HUES48 (cell line): ENCODE results near the gene MARK1.
"Not testable (repeated sequence)": the region's sequence is repeated elsewhere in the genome, so short reads cannot be mapped to it uniquely, and the experiment has no call there.

Experiments
- H3K27ac ChIP-seq: one replicate; pipeline ENCODE4 v1.7.0; 2013; ENCODE audit warnings: low read depth, low read length, inconsistent platforms
- H3K27me3 ChIP-seq: 2 replicates; pipeline ENCODE4 v1.6.1; 2013; ENCODE audit warnings: mild to moderate bottlenecking, low read length; ENCODE audit not compliant: control insufficient read depth, insufficient read depth
- H3K36me3 ChIP-seq: 2 replicates; pipeline ENCODE4 v1.6.1; 2013; ENCODE audit warnings: low read length; ENCODE audit not compliant: control insufficient read depth, insufficient read depth
- H3K4me1 ChIP-seq: 2 replicates; pipeline ENCODE4 v1.6.1; 2013; ENCODE audit warnings: mild to moderate bottlenecking, low read length; ENCODE audit not compliant: control insufficient read depth, insufficient read depth
- H3K4me3 ChIP-seq: 2 replicates; pipeline ENCODE4 v1.5.1; 2013; ENCODE audit warnings: mild to moderate bottlenecking, low read depth, low read length
- H3K9ac ChIP-seq: 2 replicates; pipeline ENCODE4 v1.6.1; 2013; ENCODE audit warnings: mild to moderate bottlenecking, low read depth, low read length, moderate library complexity
- H3K9me3 ChIP-seq: 2 replicates; pipeline ENCODE4 v1.6.1; 2013; ENCODE audit warnings: low read length; ENCODE audit not compliant: control insufficient read depth, insufficient read depth

Gene MARK1

GRCh38 chr1:220673921-220674320, 146.0 kb downstream of the MARK1 start:
- no peaks in the 10 kb centered on the region for H3K9me3 ChIP-seq
- no peaks in the 10 kb centered on the region for H3K36me3 ChIP-seq
- no peaks in the 10 kb centered on the region for H3K27me3 ChIP-seq
- no peak overlapping the region for H3K27ac ChIP-seq
- H3K4me1 ChIP-seq, result no peaks in the 10 kb centered on the region
- no peak overlapping the region for H3K9ac ChIP-seq
- no peak overlapping the region for H3K4me3 ChIP-seq

GRCh38 chr1:220677251-220677650, 149.3 kb downstream of the MARK1 start:
- H3K27me3 ChIP-seq, result no peaks in the 10 kb centered on the region
- H3K9me3 ChIP-seq, result no peaks in the 10 kb centered on the region
- H3K36me3 ChIP-seq, result no peaks in the 10 kb centered on the region
- no peak overlapping the region for H3K27ac ChIP-seq
- H3K4me1 ChIP-seq, result no peaks in the 10 kb centered on the region
- no peak overlapping the region for H3K4me3 ChIP-seq
- no peak overlapping the region for H3K9ac ChIP-seq

- Histone ChIP-seq H3K9me3 (no peaks in the 10 kb centered on the region), H3K27ac (no peak overlapping the region), H3K27me3 (no peaks in the 10 kb centered on the region), H3K36me3 (no peaks in the 10 kb centered on the region), H3K9ac (no peak overlapping the region), H3K4me1 (no peaks in the 10 kb centered on the region), H3K4me3 (no peak overlapping the region)
Measured at GRCh38 chr1:220680085-220680687, 152.2 kb downstream of the MARK1 start.

- H3K27ac ChIP-seq, result no peak overlapping the region
- no peaks in the 10 kb centered on the region for H3K27me3 ChIP-seq
- H3K9me3 ChIP-seq, result no peaks in the 10 kb centered on the region
- H3K4me1 ChIP-seq, result no peaks in the 10 kb centered on the region
- H3K9ac ChIP-seq, result no peak overlapping the region
- no peaks in the 10 kb centered on the region for H3K36me3 ChIP-seq
- H3K4me3 ChIP-seq, result no peak overlapping the region
Measured at GRCh38 chr1:220681220-220681880, 153.4 kb downstream of the MARK1 start.

- no peaks in the 10 kb centered on the region for H3K4me1 ChIP-seq
- H3K4me3 ChIP-seq, result no peak overlapping the region
- no peak overlapping the region for H3K27ac ChIP-seq
- no peaks in the 10 kb centered on the region for H3K27me3 ChIP-seq
- H3K9me3 ChIP-seq, result no peaks in the 10 kb centered on the region
- no peaks in the 10 kb centered on the region for H3K36me3 ChIP-seq
- H3K9ac ChIP-seq, result no peak overlapping the region
Measured at GRCh38 chr1:220682901-220683576, 155.1 kb downstream of the MARK1 start.

GRCh38 chr1:220683716-220684115, 155.8 kb downstream of the MARK1 start:
- not testable (repeated sequence) for H3K9ac ChIP-seq, H3K27ac ChIP-seq, H3K4me1 ChIP-seq, H3K36me3 ChIP-seq, H3K9me3 ChIP-seq, H3K4me3 ChIP-seq, H3K27me3 ChIP-seq

- Histone ChIP-seq H3K27ac (no peak overlapping the region), H3K9me3 (no peaks in the 10 kb centered on the region)
Measured at GRCh38 chr1:220684890-220685289, 157.0 kb downstream of the MARK1 start.

GRCh38 chr1:220685879-220686278, 157.9 kb downstream of the MARK1 start:
- no peak overlapping the region for H3K9ac ChIP-seq
- no peaks in the 10 kb centered on the region for H3K36me3 ChIP-seq
- H3K4me1 ChIP-seq, result no peaks in the 10 kb centered on the region
- H3K4me3 ChIP-seq, result no peak overlapping the region
- peaks cover 11% of the 10 kb centered on the region for H3K27me3 ChIP-seq
- H3K9me3 ChIP-seq, result no peaks in the 10 kb centered on the region
- no peak overlapping the region for H3K27ac ChIP-seq

More at GRCh38 chr1:220684890-220685289, 157.0 kb downstream of the MARK1 start:
- H3K27me3 ChIP-seq, result peaks cover 5% of the 10 kb centered on the region; the same call in 1 of the 2 replicates
- no peak overlapping the region for H3K9ac ChIP-seq
- H3K4me3 ChIP-seq, result no peak overlapping the region
- H3K4me1 ChIP-seq, result no peaks in the 10 kb centered on the region
- no peaks in the 10 kb centered on the region for H3K36me3 ChIP-seq

GRCh38 chr1:220687809-220688208, 159.9 kb downstream of the MARK1 start:
- Histone ChIP-seq H3K27me3 (peaks cover 30% of the 10 kb centered on the region), H3K9me3 (no peaks in the 10 kb centered on the region), H3K36me3 (no peaks in the 10 kb centered on the region), H3K27ac (no peak overlapping the region), H3K4me3 (no peak overlapping the region), H3K9ac (no peak overlapping the region), H3K4me1 (peaks cover 9% of the 10 kb centered on the region; the same call in 1 of the 2 replicates)

- Histone ChIP-seq H3K4me1 (peaks cover 9% of the 10 kb centered on the region; the same call in 1 of the 2 replicates), H3K9me3 (no peaks in the 10 kb centered on the region), H3K4me3 (peak overlapping the region; percentile 78), H3K27ac (no peak overlapping the region), H3K36me3 (no peaks in the 10 kb centered on the region), H3K9ac (no peak overlapping the region), H3K27me3 (peaks cover 34% of the 10 kb centered on the region)
Measured at GRCh38 chr1:220689666-220690065, 161.7 kb downstream of the MARK1 start.
